Raji (cell line): ENCODE results near the gene LIMK1.
A peak's percentile ranks its signal among the peaks of the same experiment; 100 is the strongest.

Experiments
- POLR2A ChIP-seq: IDR thresholded peaks from 2 replicates; pipeline ENCODE4 v1.6.1; 2011; ENCODE audit warnings: low read depth, low read length, control low read depth; ENCODE audit not compliant: insufficient read depth

LIMK1 gene

GRCh38 chr7:74083117-74083876 is at the start of gene LIMK1:
TSS of gene LIMK1 (plus strand) at chr7:74083804. CDS start at chr7:74083991, 187 bp downstream.
- peak; percentile 46; the same call in 1 of the 2 replicates for TF ChIP-seq POLR2A

GRCh38 chr7:74037609-74038008 is 46.0 kb upstream of the LIMK1 start:
- no peak for TF ChIP-seq POLR2A

- TF ChIP-seq POLR2A: no peak
These were observed 45.2 kb upstream of the LIMK1 start for GRCh38 chr7:74038194-74038961.

- no peak for TF ChIP-seq POLR2A
These were observed 44.3 kb upstream of the LIMK1 start for GRCh38 chr7:74039337-74039736.

- no peak for TF ChIP-seq POLR2A
These were observed 43.4 kb upstream of the LIMK1 start for GRCh38 chr7:74040101-74040790.

- no peak for TF ChIP-seq POLR2A
These were observed 42.6 kb upstream of the LIMK1 start for GRCh38 chr7:74040791-74041520.

- TF ChIP-seq POLR2A: no peak
These were observed 40.7 kb upstream of the LIMK1 start for GRCh38 chr7:74042746-74043522.

GRCh38 chr7:74043523-74043951 is 40.1 kb upstream of the LIMK1 start:
- TF ChIP-seq POLR2A: no peak

- no peak for TF ChIP-seq POLR2A
These were observed 38.9 kb upstream of the LIMK1 start for GRCh38 chr7:74044366-74045350.

- no peak for TF ChIP-seq POLR2A
These were observed 35.7 kb upstream of the LIMK1 start for GRCh38 chr7:74047804-74048380.

GRCh38 chr7:74048999-74049599 is 34.5 kb upstream of the LIMK1 start:
- no peak for TF ChIP-seq POLR2A
